Sigmoid colon (tissue), 7 donors: Measurements from ENCODE around the gene TSPAN3. TPM values are rescaled to one million over a fixed set of nuclear protein-coding genes. Genes with fewer than 3 reads are reported as not detected.
A peak's percentile ranks its signal among the peaks of the same experiment; 100 is the strongest.

Source experiments
- DNase-seq: peaks from one replicate; pipeline ENCODE4 v3.0.0-alpha.2; 2019
- H3K27ac ChIP-seq, 4 donors: fragments of 200-600 bp; sonication (generic); one replicate each; pipeline ENCODE4 v1.5.1; 2016 to 2019; ENCODE audit warnings: mild to moderate bottlenecking in 1 of 4
- H3K27me3 ChIP-seq, 3 donors: fragments of 200-600 bp; sonication (generic); one replicate each; pipeline ENCODE4 v1.5.1; 2019; ENCODE audit warnings: mild to moderate bottlenecking in 1 of 3
- H3K36me3 ChIP-seq, 4 donors: fragments of 200-600 bp; sonication (generic); one replicate each; pipeline ENCODE4 v1.5.1; 2016 to 2019
- H3K4me1 ChIP-seq, 4 donors: fragments of 200-600 bp; sonication (generic); one replicate each; pipeline ENCODE4 v1.5.1; 2017 to 2019
- H3K4me3 ChIP-seq, 4 donors: fragments of 200-600 bp; sonication (generic); one replicate each; pipeline ENCODE4 v1.5.1; 2017 to 2019; ENCODE audit warnings: mild to moderate bottlenecking in 2 of 4, moderate library complexity in 1 of 4
- H3K9me3 ChIP-seq, 4 donors: fragments of 200-600 bp in 3 of 4; sonication (generic) in 3 of 4; one replicate each; pipeline versions ENCODE4 v1.5.1 to v1.6.1; 2013 to 2019
- EP300 ChIP-seq, 4 donors: sonication (generic); formaldehyde crosslinking; IDR thresholded peaks; one replicate each; pipeline ENCODE4 v1.6.1; 2017; ENCODE audit warnings: antibody characterized with exemption in 4 of 4
- POLR2A ChIP-seq, 2 donors: fragments of 450-650 bp; IDR thresholded peaks; one replicate each; pipeline ENCODE4 v1.6.1; 2016; ENCODE audit warnings: antibody characterized with exemption in 2 of 2, mild to moderate bottlenecking in 2 of 2, moderate library complexity in 2 of 2
- POLR2AphosphoS5 ChIP-seq, 4 donors: sonication (generic); formaldehyde crosslinking; IDR thresholded peaks; one replicate each; pipeline ENCODE4 v1.6.1; 2017; ENCODE audit warnings: antibody characterized with exemption in 4 of 4
- WGBS, 2 donors: extraction: QIAGEN DNeasy Blood & Tissue Kit; methylation state at CpG; one replicate each; pipeline ENCODE4 v1.1.7; 2013; 5-methylcytosine and 5-hydroxymethylcytosine counted together
- intact Hi-C: fragments of 100-400 bp; cut with DNase I; formaldehyde crosslinking; loops from one replicate; pipeline ENCODE4 v1.15.1; 2023
- polyA plus RNA-seq, 3 donors: library from polyadenylated mRNA; stranded (reverse); fragments of 200-250 nt; gene quantifications; one replicate each; pipeline ENCODE4 v1.2.3, GENCODE V29; 2013
- total RNA-seq, 4 donors: library from RNA; depleted of rRNA; stranded (reverse); fragments of >200 nt; gene quantifications; one replicate each; pipeline ENCODE4 v1.1.0, GENCODE V29; 2016
- TF ChIP-seq, protein P1 (sequence below), 4 experiments: fragments of 450-650 bp in 3 of 4; fragments of 200-600 bp in 1 of 4; IDR thresholded peaks; one replicate each; pipeline ENCODE4 v1.5.1; 2016 to 2019; ENCODE audit warnings: antibody characterized with exemption in 4 of 4, mild to moderate bottlenecking in 3 of 4, moderate library complexity in 2 of 4
- donor health status: healthy with polysubstance abuse.
- donor health status: Bipolar disorder and iron deficiency.
- donor health status: healthy.

TSPAN3 gene
- total and polyA plus RNA-seq, 7 donors: 129 to 402 (median 166) TPM

DNA sequence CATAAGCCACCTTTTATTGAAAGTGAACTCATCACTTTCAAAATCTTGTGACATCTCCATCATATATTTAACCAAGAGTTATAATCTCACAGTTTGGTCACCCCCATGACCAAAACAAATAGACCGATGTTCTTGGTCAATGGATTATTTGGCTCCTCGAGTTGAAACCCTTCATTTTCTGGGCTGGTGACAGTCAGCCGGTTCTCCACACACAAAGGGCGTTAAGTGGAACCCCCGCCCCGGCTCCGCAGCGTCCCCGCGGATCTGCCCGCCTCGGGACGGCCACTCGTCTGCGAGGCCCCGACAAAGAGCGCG, 772 bp downstream of the TSPAN3 start:
- Histone ChIP-seq H3K27me3 (no peaks in the 10 kb centered on the region), H3K4me3 (peak overlapping the region; percentile 66 to 97 (median 86)), H3K4me1 (peaks cover 0 to 43% (median 34%) of the 10 kb centered on the region in 4 donors), H3K27ac (peak overlapping the region; percentile 93 to 99 (median 94)), H3K9me3 (no peaks in the 10 kb centered on the region), H3K36me3 (no peaks in the 10 kb centered on the region)
- 1% methylated on average over 18 of the region's 18 CpGs for WGBS, 2 donors
- intact Hi-C loops: loop anchor here (2.0 kb wide), 1 partner anchor 351 kb away; the partner anchor contains the start of genes HMG20A and PEAK1
- TF ChIP-seq, protein P1, sequence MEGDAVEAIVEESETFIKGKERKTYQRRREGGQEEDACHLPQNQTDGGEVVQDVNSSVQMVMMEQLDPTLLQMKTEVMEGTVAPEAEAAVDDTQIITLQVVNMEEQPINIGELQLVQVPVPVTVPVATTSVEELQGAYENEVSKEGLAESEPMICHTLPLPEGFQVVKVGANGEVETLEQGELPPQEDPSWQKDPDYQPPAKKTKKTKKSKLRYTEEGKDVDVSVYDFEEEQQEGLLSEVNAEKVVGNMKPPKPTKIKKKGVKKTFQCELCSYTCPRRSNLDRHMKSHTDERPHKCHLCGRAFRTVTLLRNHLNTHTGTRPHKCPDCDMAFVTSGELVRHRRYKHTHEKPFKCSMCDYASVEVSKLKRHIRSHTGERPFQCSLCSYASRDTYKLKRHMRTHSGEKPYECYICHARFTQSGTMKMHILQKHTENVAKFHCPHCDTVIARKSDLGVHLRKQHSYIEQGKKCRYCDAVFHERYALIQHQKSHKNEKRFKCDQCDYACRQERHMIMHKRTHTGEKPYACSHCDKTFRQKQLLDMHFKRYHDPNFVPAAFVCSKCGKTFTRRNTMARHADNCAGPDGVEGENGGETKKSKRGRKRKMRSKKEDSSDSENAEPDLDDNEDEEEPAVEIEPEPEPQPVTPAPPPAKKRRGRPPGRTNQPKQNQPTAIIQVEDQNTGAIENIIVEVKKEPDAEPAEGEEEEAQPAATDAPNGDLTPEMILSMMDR (IDR thresholded peaks at IDR 0.05): no peak
- TF ChIP-seq POLR2A (IDR thresholded peaks at IDR 0.05): no peak
- TF ChIP-seq POLR2AphosphoS5 (IDR thresholded peaks at IDR 0.05): no peak
- TF ChIP-seq EP300 (IDR thresholded peaks at IDR 0.05): no peak
- DNase-seq: no peak

DNA sequence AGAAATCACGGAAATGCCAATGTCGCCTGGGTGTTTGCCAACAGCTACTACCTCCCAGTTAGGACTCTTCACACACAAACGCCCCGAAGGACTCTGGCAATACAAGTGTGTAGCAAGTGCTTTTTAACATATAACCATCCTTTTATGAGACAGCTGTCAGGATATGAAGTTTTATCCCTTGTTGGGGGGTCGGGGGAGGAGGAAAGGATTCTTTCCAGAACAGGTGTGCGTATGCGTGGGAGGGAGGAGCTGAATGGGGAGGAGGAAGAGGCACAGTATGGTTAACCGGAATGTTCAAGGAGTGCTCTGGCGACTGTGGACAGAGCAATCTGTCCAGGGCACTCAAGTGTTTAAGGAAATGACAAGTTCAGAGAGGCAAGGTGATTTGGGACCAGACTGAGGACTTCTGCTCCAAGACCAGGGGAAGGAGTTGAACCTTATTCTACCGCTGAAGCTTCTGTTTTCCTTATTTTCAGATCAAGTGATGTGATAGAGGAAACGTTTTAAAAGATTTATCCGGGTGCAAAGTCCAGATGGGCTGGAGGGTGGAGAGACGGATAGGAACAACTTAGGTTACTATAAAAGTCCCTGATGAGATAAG, 1.3 kb downstream of the TSPAN3 start:
- Histone ChIP-seq H3K36me3 (no peaks in the 10 kb centered on the region), H3K4me1 (peaks cover 0 to 45% (median 34%) of the 10 kb centered on the region in 4 donors), H3K4me3 (peak overlapping the region; percentile 66 to 97 (median 86)), H3K27me3 (no peaks in the 10 kb centered on the region), H3K9me3 (no peaks in the 10 kb centered on the region), H3K27ac (peak overlapping the region; percentile 93 to 99 (median 94))
- 9 to 39% methylated on average over 13 of the region's 13 CpGs for WGBS, 2 donors
- DNase-seq: no peak
- intact Hi-C loops: loop anchor here (2.0 to 10.0 kb wide), 2 partner anchors 165 to 351 kb away; partner anchors contain the start of genes HMG20A, PEAK1 and SCAPER
- TF ChIP-seq POLR2AphosphoS5 (IDR thresholded peaks at IDR 0.05) (no peak), POLR2A (IDR thresholded peaks at IDR 0.05) (no peak), EP300 (IDR thresholded peaks at IDR 0.05) (no peak)
- TF ChIP-seq, protein P1 (IDR thresholded peaks at IDR 0.05): no peak

DNA sequence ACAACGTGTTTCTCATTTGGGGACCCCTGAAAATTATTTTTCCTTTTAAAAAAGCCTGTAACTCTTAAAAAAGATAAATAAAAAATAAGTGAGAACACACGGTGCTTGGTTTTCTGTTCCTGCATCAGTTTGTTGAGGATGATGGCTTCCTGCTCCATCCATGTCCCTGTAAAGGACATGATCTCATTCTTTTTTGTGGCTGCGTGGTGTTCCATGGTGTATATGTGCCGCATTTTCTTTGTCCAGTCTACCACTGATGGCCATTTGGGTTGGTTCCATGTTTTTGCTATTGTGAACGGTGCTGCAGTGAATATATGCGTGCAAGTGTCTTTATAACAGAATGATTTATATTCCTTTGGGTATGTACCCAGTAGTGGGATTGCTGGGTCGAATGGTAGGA, 2.3 kb downstream of the TSPAN3 start:
- Histone ChIP-seq H3K9me3 (no peaks in the 10 kb centered on the region), H3K4me3 (no peak overlapping the region), H3K36me3 (no peaks in the 10 kb centered on the region), H3K27ac (no peak overlapping the region), H3K27me3 (no peaks in the 10 kb centered on the region), H3K4me1 (peaks cover 0 to 52% (median 34%) of the 10 kb centered on the region in 4 donors)
- TF ChIP-seq, protein P1 (IDR thresholded peaks at IDR 0.05): no peak
- TF ChIP-seq POLR2A (IDR thresholded peaks at IDR 0.05): no peak
- no peak for TF ChIP-seq POLR2AphosphoS5 (IDR thresholded peaks at IDR 0.05)
- no peak for TF ChIP-seq EP300 (IDR thresholded peaks at IDR 0.05)
- no peak for DNase-seq
- 41 to 80% methylated on average over 7 of the region's 7 CpGs for WGBS, 2 donors
- intact Hi-C loops: loop anchor here (10.0 kb wide), 1 partner anchor 164 kb away; the partner anchor contains the start of gene SCAPER

DNA sequence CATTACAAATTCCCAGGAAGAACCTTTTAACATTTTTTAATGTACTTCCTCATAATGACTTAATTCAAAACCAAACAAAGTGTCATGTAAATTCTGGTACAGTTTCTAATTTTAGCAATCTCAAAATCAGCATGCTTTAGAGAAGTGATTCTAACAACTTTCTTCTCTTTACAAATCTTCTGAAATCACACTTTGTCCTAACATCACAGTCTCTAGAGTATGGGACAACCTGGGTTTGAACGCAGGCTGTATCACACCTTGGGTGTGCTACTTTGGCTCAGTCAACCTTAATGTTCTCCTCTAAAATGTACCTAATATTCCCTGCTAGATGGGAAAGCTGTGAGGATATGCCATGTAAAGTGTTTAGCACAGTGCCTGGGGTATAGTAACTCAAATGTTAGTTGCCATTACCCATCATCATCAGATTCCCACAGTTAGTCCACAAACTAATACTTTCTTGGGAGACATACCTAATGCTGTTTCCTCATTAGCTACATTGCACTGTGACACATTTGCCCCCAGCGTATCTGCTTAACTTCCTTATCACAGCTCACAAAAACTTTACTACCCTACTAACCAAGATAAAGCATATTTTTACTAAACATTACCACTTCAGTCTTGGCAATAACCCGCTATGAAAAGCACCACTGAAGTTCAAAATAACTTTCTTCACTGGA, 3.1 kb downstream of the TSPAN3 start:
- no peak overlapping the region for H3K27ac ChIP-seq
- no peak for TF ChIP-seq POLR2A (IDR thresholded peaks at IDR 0.05)
- no peak for TF ChIP-seq EP300 (IDR thresholded peaks at IDR 0.05)
- no peak for TF ChIP-seq POLR2AphosphoS5 (IDR thresholded peaks at IDR 0.05)
- TF ChIP-seq, protein P1 (IDR thresholded peaks at IDR 0.05): no peak
- intact Hi-C loops: loop anchor here (10.0 kb wide), 1 partner anchor 163 kb away; the partner anchor contains the start of gene SCAPER
- no peaks in the 10 kb centered on the region for H3K36me3 ChIP-seq
- peaks cover 0 to 53% (median 34%) of the 10 kb centered on the region in 4 donors for H3K4me1 ChIP-seq
- 13 to 42% methylated on average over 3 of the region's 3 CpGs for WGBS, 2 donors
- H3K27me3 ChIP-seq: no peaks in the 10 kb centered on the region
- no peaks in the 10 kb centered on the region for H3K9me3 ChIP-seq
- no peak for DNase-seq
- no peak overlapping the region for H3K4me3 ChIP-seq
